Measurements from ENCODE around the gene ZBTB25. TPM values are rescaled to one million over a fixed set of nuclear protein-coding genes. Genes with fewer than 3 reads are reported as not detected.

Gene ZBTB25
- total and polyA plus RNA-seq, 2 donors (not counting 1 experiment from before 2014, with no cell fraction given), result 7.2 to 9.2 TPM

DNA sequence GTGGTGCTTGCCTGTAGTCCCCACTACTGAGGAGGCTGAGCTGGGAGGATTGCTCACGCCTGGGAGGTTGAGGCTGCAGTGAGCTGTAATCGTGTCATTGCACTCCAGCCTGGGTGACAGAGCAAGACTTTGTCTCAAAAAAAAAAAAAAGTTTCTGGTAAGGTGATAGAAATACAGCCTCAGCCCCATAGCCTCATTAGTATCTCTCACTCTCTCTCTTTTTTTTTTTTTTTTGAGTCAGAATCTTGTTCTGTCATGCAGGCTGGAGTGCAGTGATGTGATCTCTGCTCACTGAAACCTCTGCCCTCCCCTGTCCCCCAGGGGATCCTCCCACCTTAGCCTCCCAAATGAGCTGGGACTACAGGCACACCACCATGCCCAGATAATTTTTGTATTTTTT, 96.3 kb downstream of the ZBTB25 start:
- H3K27ac ChIP-seq (ENCODE audit: insufficient read depth, low read length), result no peak overlapping the region
- H3K9me3 ChIP-seq (ENCODE audit: control insufficient read depth, insufficient read depth, low read depth, low read length), result no peaks in the 10 kb centered on the region
- no peaks in the 10 kb centered on the region for H4K20me1 ChIP-seq (ENCODE audit: control insufficient read depth, extremely low read depth, insufficient read depth, low read length)

DNA sequence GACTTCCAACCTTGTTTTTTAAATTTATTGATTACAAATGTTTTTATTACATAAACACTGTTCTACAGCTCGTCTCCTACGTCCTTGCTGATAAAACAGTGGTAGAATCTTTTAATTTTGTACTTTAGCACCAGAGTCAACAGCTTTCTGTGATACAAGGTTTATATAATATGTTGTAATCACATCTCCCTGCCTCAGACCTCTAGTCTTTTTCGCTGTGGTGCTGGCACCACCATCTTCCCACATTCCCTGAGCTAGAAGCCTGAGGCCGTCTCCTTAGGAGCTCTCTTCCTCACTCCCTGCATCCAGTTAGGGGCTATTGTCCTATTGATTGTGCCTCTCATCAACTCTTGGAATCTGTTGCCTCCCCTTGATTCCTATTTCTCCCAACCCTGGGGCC, 98.3 kb downstream of the ZBTB25 start:
- TF ChIP-seq EZH2 (IDR thresholded peaks at IDR 0.05; ENCODE audit: low read length, missing control alignments), result no peak
- TF ChIP-seq, protein P1, sequence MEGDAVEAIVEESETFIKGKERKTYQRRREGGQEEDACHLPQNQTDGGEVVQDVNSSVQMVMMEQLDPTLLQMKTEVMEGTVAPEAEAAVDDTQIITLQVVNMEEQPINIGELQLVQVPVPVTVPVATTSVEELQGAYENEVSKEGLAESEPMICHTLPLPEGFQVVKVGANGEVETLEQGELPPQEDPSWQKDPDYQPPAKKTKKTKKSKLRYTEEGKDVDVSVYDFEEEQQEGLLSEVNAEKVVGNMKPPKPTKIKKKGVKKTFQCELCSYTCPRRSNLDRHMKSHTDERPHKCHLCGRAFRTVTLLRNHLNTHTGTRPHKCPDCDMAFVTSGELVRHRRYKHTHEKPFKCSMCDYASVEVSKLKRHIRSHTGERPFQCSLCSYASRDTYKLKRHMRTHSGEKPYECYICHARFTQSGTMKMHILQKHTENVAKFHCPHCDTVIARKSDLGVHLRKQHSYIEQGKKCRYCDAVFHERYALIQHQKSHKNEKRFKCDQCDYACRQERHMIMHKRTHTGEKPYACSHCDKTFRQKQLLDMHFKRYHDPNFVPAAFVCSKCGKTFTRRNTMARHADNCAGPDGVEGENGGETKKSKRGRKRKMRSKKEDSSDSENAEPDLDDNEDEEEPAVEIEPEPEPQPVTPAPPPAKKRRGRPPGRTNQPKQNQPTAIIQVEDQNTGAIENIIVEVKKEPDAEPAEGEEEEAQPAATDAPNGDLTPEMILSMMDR (conservative IDR thresholded peaks at IDR 0.05 in 1 of 2, IDR thresholded peaks at IDR 0.05 in 1 of 2; ENCODE audit: low read depth in 1 of 2, low read length in 2 of 2), result no peak

More for the DNA sequence above, 96.3 kb downstream of the ZBTB25 start:
- no peaks in the 10 kb centered on the region for H3K36me3 ChIP-seq (ENCODE audit: control insufficient read depth, insufficient read depth, low read length)
- DNase-seq (ENCODE audit: low read depth in 2 of 2), result no peak
- H3K4me1 ChIP-seq (ENCODE audit: control insufficient read depth, extremely low read depth, insufficient read depth, low read length), result peaks cover 2% of the 10 kb centered on the region
- H3K9ac ChIP-seq (ENCODE audit: insufficient read depth, low read length), result no peak overlapping the region
- H3K4me3 ChIP-seq (replicated peaks in 1 of 4; ENCODE audit: control extremely low read depth in 1 of 4, insufficient read depth in 1 of 4, low read depth in 3 of 4, low read length in 4 of 4), result no peak overlapping the region
- H2AFZ ChIP-seq (ENCODE audit: low read length), result no peak overlapping the region
- no peak overlapping the region for H3K4me2 ChIP-seq (ENCODE audit: extremely low read depth, insufficient read depth, low read length)
- no peak for TF ChIP-seq EZH2 (IDR thresholded peaks at IDR 0.05; ENCODE audit: low read length, missing control alignments)
- TF ChIP-seq, protein P1 (conservative IDR thresholded peaks at IDR 0.05 in 1 of 2, IDR thresholded peaks at IDR 0.05 in 1 of 2; ENCODE audit: low read depth in 1 of 2, low read length in 2 of 2), result no peak
- H3K79me2 ChIP-seq (ENCODE audit: control insufficient read depth, insufficient read depth, low read length), result no peaks in the 10 kb centered on the region
- H3K27me3 ChIP-seq (ENCODE audit: control insufficient read depth, insufficient read depth, low read length), result no peaks in the 10 kb centered on the region

GRCh38 chr14:64401949-64402348, 101.7 kb downstream of the ZBTB25 start:
- H3K4me2 ChIP-seq (ENCODE audit: extremely low read depth, insufficient read depth, low read length), result no peak overlapping the region
- H3K36me3 ChIP-seq (ENCODE audit: control insufficient read depth, insufficient read depth, low read length), result no peaks in the 10 kb centered on the region
- H2AFZ ChIP-seq (ENCODE audit: low read length), result no peak overlapping the region
- DNase-seq (ENCODE audit: low read depth in 2 of 2), result no peak
- H3K79me2 ChIP-seq (ENCODE audit: control insufficient read depth, insufficient read depth, low read length), result peaks cover 7% of the 10 kb centered on the region
- H3K9me3 ChIP-seq (ENCODE audit: control insufficient read depth, insufficient read depth, low read depth, low read length), result no peaks in the 10 kb centered on the region
- TF ChIP-seq, protein P1 (conservative IDR thresholded peaks at IDR 0.05 in 1 of 2, IDR thresholded peaks at IDR 0.05 in 1 of 2; ENCODE audit: low read depth in 1 of 2, low read length in 2 of 2), result no peak
- TF ChIP-seq EZH2 (IDR thresholded peaks at IDR 0.05; ENCODE audit: low read length, missing control alignments), result no peak
- no peaks in the 10 kb centered on the region for H4K20me1 ChIP-seq (ENCODE audit: control insufficient read depth, extremely low read depth, insufficient read depth, low read length)
- H3K4me1 ChIP-seq (ENCODE audit: control insufficient read depth, extremely low read depth, insufficient read depth, low read length), result no peaks in the 10 kb centered on the region
- H3K4me3 ChIP-seq (replicated peaks in 1 of 4; ENCODE audit: control extremely low read depth in 1 of 4, insufficient read depth in 1 of 4, low read depth in 3 of 4, low read length in 4 of 4), result no peak overlapping the region
- no peaks in the 10 kb centered on the region for H3K27me3 ChIP-seq (ENCODE audit: control insufficient read depth, insufficient read depth, low read length)
- no peak overlapping the region for H3K27ac ChIP-seq (ENCODE audit: insufficient read depth, low read length)
- H3K9ac ChIP-seq (ENCODE audit: insufficient read depth, low read length), result no peak overlapping the region

More for the DNA sequence above, 98.3 kb downstream of the ZBTB25 start:
- peaks cover 2% of the 10 kb centered on the region for H3K4me1 ChIP-seq (ENCODE audit: control insufficient read depth, extremely low read depth, insufficient read depth, low read length)
- H3K4me2 ChIP-seq (ENCODE audit: extremely low read depth, insufficient read depth, low read length), result no peak overlapping the region
- H3K4me3 ChIP-seq (replicated peaks in 1 of 4; ENCODE audit: control extremely low read depth in 1 of 4, insufficient read depth in 1 of 4, low read depth in 3 of 4, low read length in 4 of 4), result no peak overlapping the region
- DNase-seq (ENCODE audit: low read depth in 2 of 2), result no peak
- no peaks in the 10 kb centered on the region for H3K9me3 ChIP-seq (ENCODE audit: control insufficient read depth, insufficient read depth, low read depth, low read length)
- no peaks in the 10 kb centered on the region for H3K36me3 ChIP-seq (ENCODE audit: control insufficient read depth, insufficient read depth, low read length)
- H3K79me2 ChIP-seq (ENCODE audit: control insufficient read depth, insufficient read depth, low read length), result no peaks in the 10 kb centered on the region
- H2AFZ ChIP-seq (ENCODE audit: low read length), result no peak overlapping the region
- no peaks in the 10 kb centered on the region for H3K27me3 ChIP-seq (ENCODE audit: control insufficient read depth, insufficient read depth, low read length)
- H3K27ac ChIP-seq (ENCODE audit: insufficient read depth, low read length), result no peak overlapping the region
- H3K9ac ChIP-seq (ENCODE audit: insufficient read depth, low read length), result no peak overlapping the region
- H4K20me1 ChIP-seq (ENCODE audit: control insufficient read depth, extremely low read depth, insufficient read depth, low read length), result no peaks in the 10 kb centered on the region
